K562 (cell line): Measurements from ENCODE around the gene LENG8. TPM values are rescaled to one million over a fixed set of nuclear protein-coding genes. Genes with fewer than 3 reads are reported as not detected.

Experiments
- JUNB ChIP-seq: fragments of 450-650 bp; formaldehyde crosslinking; conservative IDR thresholded peaks from 2 replicates; pipeline ENCODE4 v1.4.0; 2020; ENCODE audit warnings: mild to moderate bottlenecking
- PCBP2 ChIP-seq: fragments of 200-400 bp; formaldehyde crosslinking; IDR thresholded peaks from 2 replicates; pipeline ENCODE4 v1.6.1; 2018; ENCODE audit warnings: low read length, low read depth, mild to moderate bottlenecking, moderate library complexity; ENCODE audit not compliant: poor library complexity, severe bottlenecking
- RBBP5 ChIP-seq: fragments of 200-600 bp; sonication (generic); IDR thresholded peaks from 2 replicates; pipeline ENCODE4 v1.6.1; 2012; ENCODE audit warnings: borderline replicate concordance, mild to moderate bottlenecking, low read length, control low read depth, inconsistent platforms; ENCODE audit not compliant: insufficient read depth, poor library complexity, severe bottlenecking
- SRSF1 ChIP-seq: fragments of 200-400 bp; formaldehyde crosslinking; IDR thresholded peaks from 2 replicates; pipeline ENCODE4 v1.6.1; 2017; ENCODE audit warnings: mild to moderate bottlenecking, low read depth, low read length, moderate library complexity
- TEAD2 ChIP-seq: fragments of 450-650 bp; IDR thresholded peaks from 2 replicates; pipeline ENCODE4 v1.6.1; 2016; ENCODE audit warnings: missing genetic modification characterization, control low read depth, missing compliant biosample characterization
- ZNF431 ChIP-seq: sonication (generic); formaldehyde crosslinking; IDR thresholded peaks from 2 replicates; pipeline ENCODE4 v1.8.0; 2022; ENCODE audit warnings: mild to moderate bottlenecking, missing genetic modification reagents
- ZZZ3 ChIP-seq: fragments of 450-650 bp; IDR thresholded peaks from 2 replicates; pipeline ENCODE4 v1.6.1; 2016; ENCODE audit warnings: antibody characterized with exemption, mild to moderate bottlenecking, moderate library complexity
- polyA plus RNA-seq, 8 experiments: library from polyadenylated mRNA; depleted of rRNA in 4 of 8; stranded (reverse) in 5 of 8; unstranded in 3 of 8; fragments of >200 nt; fragmentation: Nextera tagmentation in 2 of 8; fragmentation: Illumina TruSeq in 1 of 8; extraction: Ambion mirVana in 2 of 8; extraction: Trizol in 1 of 8; gene quantifications; 2 replicates each; pipeline versions ENCODE4 v1.2.1 to v1.2.3, GENCODE V29; 2011 to 2014; ENCODE audit warnings: inconsistent platforms in 1 of 8, missing spikeins in 1 of 8
- total RNA-seq, 7 experiments: library from RNA; depleted of rRNA in 6 of 7; stranded (reverse); fragments of >200 nt in 6 of 7; fragmentation: Illumina TruSeq in 2 of 7; extraction: Trizol in 2 of 7; gene quantifications; 2 replicates each; pipeline versions ENCODE4 v1.2.1 to v1.2.3, GENCODE V29; 2011 to 2021; ENCODE audit warnings: low replicate concordance in 1 of 7
- TF ChIP-seq, protein P1 (sequence below), 2 experiments: fragments of 450-650 bp in 1 of 2; sonication (generic) in 1 of 2; formaldehyde crosslinking; conservative IDR thresholded peaks; 2 replicates each; pipeline versions ENCODE4 v1.4.0 to v1.8.1; 2020 to 2022; ENCODE audit warnings: mild to moderate bottlenecking in 1 of 2, missing genetic modification reagents in 1 of 2
- TF ChIP-seq, protein P2 (sequence below): fragments of 250-450 bp; sonication (Bioruptor Pico); IDR thresholded peaks from 2 replicates; pipeline ENCODE4 v1.8.0; 2021; ENCODE audit warnings: mild to moderate bottlenecking, moderate library complexity
- TF ChIP-seq, protein P3 (sequence below): sonication (generic); formaldehyde crosslinking; IDR thresholded peaks from 2 replicates; pipeline ENCODE4 v1.8.0; 2023; ENCODE audit warnings: missing genetic modification reagents, mild to moderate bottlenecking, borderline replicate concordance
- TF ChIP-seq, protein P4 (sequence below): sonication (generic); formaldehyde crosslinking; IDR thresholded peaks from 2 replicates; pipeline ENCODE4 v1.8.1; 2022; ENCODE audit warnings: missing genetic modification reagents
- TF ChIP-seq, protein P5 (sequence below), 2 experiments: fragments of 450-650 bp in 1 of 2; sonication (generic) in 1 of 2; formaldehyde crosslinking in 1 of 2; IDR thresholded peaks in 1 of 2; conservative IDR thresholded peaks in 1 of 2; 2 replicates each; pipeline versions ENCODE4 v1.6.1 to v1.8.1; 2016 to 2023; ENCODE audit warnings: mild to moderate bottlenecking in 2 of 2, moderate library complexity in 2 of 2, inconsistent platforms in 1 of 2, missing genetic modification reagents in 1 of 2

LENG8 gene
- total and polyA plus RNA-seq, 9 of the 15 experiments (the other 6 are each of a cell fraction or from before 2014, with no cell fraction given) = 0.74 to 146 (median 28.1) TPM

DNA sequence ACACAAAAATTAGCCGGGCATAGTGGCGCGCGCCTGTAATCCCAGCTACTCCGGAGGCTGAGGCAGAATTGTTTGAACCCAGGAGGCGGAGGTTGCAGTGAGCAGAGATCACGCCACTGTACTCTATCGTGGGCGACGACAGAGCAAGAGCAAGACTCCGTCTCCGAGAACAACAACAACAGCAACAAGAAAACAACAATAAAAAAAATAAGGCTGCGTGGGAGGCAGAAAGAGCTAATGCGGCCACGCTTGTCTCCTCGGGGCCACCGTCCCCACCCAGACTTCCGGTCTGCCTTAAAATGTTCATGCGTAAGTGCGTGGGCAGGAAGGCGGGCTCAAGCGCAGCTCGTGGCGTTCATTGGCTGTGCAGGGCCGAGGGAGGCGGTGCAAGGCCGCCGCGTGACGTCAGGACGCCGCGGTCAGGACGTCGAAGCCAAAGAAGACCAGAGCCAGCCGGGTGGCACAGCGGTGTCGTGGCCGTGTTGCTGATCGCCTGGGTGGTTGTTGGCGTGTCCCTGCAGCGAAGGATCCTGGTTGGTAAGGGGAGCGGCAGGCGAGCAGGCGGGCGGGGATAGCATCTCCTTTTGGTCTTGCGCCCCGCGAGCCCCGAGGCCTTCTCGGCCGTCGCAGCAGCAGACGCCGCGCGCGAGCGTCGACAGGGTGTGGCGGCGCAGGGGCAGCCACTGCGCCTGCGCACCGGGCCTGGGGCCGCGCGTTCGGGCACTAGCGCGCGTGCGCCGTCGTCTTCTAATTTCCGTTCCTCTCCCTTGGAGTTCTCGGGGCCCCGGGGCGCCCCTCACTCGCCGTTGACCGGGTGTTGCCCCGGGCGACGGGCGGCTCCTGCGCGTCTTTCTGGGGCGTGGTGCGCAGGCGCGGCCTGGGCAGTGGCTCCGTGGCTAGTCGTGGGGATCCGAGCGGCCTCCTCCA is at the start of gene LENG8 (continued):
- TF ChIP-seq SRSF1 (no peak), ZZZ3 (no peak; the same call in 1 of the 2 replicates), TEAD2 (no peak), JUNB (CRISPR knock-in tag) (no peak), PCBP2 (no peak), RBBP5 (peak; percentile 89), ZNF431 (CRISPR knock-in tag) (no peak)
- TF ChIP-seq, protein P1, sequence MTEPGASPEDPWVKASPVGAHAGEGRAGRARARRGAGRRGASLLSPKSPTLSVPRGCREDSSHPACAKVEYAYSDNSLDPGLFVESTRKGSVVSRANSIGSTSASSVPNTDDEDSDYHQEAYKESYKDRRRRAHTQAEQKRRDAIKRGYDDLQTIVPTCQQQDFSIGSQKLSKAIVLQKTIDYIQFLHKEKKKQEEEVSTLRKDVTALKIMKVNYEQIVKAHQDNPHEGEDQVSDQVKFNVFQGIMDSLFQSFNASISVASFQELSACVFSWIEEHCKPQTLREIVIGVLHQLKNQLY (CRISPR knock-in tag; conservative IDR thresholded peaks at IDR 0.05) = no peak
- TF ChIP-seq, protein P2, sequence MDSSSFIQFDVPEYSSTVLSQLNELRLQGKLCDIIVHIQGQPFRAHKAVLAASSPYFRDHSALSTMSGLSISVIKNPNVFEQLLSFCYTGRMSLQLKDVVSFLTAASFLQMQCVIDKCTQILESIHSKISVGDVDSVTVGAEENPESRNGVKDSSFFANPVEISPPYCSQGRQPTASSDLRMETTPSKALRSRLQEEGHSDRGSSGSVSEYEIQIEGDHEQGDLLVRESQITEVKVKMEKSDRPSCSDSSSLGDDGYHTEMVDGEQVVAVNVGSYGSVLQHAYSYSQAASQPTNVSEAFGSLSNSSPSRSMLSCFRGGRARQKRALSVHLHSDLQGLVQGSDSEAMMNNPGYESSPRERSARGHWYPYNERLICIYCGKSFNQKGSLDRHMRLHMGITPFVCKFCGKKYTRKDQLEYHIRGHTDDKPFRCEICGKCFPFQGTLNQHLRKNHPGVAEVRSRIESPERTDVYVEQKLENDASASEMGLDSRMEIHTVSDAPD (CRISPR knock-in tag) = no peak
- TF ChIP-seq, protein P3, sequence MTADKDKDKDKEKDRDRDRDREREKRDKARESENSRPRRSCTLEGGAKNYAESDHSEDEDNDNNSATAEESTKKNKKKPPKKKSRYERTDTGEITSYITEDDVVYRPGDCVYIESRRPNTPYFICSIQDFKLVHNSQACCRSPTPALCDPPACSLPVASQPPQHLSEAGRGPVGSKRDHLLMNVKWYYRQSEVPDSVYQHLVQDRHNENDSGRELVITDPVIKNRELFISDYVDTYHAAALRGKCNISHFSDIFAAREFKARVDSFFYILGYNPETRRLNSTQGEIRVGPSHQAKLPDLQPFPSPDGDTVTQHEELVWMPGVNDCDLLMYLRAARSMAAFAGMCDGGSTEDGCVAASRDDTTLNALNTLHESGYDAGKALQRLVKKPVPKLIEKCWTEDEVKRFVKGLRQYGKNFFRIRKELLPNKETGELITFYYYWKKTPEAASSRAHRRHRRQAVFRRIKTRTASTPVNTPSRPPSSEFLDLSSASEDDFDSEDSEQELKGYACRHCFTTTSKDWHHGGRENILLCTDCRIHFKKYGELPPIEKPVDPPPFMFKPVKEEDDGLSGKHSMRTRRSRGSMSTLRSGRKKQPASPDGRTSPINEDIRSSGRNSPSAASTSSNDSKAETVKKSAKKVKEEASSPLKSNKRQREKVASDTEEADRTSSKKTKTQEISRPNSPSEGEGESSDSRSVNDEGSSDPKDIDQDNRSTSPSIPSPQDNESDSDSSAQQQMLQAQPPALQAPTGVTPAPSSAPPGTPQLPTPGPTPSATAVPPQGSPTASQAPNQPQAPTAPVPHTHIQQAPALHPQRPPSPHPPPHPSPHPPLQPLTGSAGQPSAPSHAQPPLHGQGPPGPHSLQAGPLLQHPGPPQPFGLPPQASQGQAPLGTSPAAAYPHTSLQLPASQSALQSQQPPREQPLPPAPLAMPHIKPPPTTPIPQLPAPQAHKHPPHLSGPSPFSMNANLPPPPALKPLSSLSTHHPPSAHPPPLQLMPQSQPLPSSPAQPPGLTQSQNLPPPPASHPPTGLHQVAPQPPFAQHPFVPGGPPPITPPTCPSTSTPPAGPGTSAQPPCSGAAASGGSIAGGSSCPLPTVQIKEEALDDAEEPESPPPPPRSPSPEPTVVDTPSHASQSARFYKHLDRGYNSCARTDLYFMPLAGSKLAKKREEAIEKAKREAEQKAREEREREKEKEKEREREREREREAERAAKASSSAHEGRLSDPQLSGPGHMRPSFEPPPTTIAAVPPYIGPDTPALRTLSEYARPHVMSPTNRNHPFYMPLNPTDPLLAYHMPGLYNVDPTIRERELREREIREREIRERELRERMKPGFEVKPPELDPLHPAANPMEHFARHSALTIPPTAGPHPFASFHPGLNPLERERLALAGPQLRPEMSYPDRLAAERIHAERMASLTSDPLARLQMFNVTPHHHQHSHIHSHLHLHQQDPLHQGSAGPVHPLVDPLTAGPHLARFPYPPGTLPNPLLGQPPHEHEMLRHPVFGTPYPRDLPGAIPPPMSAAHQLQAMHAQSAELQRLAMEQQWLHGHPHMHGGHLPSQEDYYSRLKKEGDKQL = no peak
- TF ChIP-seq, protein P4, sequence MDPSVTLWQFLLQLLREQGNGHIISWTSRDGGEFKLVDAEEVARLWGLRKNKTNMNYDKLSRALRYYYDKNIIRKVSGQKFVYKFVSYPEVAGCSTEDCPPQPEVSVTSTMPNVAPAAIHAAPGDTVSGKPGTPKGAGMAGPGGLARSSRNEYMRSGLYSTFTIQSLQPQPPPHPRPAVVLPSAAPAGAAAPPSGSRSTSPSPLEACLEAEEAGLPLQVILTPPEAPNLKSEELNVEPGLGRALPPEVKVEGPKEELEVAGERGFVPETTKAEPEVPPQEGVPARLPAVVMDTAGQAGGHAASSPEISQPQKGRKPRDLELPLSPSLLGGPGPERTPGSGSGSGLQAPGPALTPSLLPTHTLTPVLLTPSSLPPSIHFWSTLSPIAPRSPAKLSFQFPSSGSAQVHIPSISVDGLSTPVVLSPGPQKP = no peak
- TF ChIP-seq, protein P5, sequence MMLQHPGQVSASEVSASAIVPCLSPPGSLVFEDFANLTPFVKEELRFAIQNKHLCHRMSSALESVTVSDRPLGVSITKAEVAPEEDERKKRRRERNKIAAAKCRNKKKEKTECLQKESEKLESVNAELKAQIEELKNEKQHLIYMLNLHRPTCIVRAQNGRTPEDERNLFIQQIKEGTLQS (IDR thresholded peaks at IDR 0.05) = peak; percentile 60
- TF ChIP-seq, protein P5 (CRISPR knock-in tag; conservative IDR thresholded peaks at IDR 0.05) = no peak
